HG03196 (cell line): ENCODE measurements around the gene LSAMP.
"Not testable (repeated sequence)": the region's sequence is repeated elsewhere in the genome, so short reads cannot be mapped to it uniquely, and the experiment has no call there.

Experiments
- ATAC-seq: cut with Tn5 transposase; IDR thresholded peaks from one replicate; pipeline ENCODE4 v1.9.1; 2021; ENCODE audit not compliant: unreplicated experiment

Gene LSAMP

DNA sequence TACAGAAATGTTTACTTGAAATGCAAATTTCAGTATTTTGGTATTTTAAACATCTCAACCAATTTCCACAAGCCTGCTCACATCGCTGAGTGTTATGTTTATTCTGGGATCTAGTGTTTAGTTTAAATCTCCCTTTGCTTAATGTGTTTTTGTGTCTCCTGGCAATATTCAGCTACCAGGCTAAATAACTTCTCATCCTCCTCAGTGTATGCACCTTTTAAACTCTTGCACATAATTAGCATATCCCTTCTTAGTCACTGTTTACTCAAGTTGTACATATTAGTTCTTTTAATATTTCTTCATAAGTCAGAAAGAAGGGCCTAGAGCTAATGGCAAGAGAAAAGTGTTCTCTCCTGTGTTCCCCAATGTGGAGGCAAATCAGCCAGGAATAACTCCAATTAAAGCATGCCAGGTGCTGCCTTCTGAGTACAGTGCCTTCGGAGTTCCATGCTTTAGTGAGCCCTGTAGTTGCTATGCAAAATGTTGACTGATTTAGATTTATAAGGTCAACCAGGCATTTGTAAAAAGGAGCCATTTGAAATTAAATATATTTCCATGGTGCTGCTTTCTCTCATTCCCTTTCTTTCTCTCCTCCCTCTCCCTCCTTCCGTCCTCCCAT lies 587.7 kb downstream of the LSAMP start:
- no peak for ATAC-seq

DNA sequence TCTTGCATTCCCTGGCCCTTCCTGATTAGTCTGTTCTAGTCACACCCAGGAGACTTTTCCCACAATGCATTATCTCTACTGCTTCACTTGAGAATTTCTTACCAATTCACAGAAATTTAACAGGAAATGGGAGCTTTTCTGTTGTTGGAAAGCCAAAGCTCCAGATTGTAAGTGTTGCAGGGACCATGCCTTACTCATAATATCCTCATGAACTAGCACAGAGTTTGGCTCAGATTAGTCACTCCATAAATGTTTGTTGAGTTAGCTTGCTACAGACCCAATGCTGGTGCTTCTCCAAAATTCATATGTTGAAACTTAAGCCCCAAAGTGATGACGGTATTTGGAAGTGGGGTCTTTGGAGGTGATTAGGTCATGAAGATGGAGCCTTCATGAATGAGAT lies 589.4 kb downstream of the LSAMP start:
- ATAC-seq: no peak

DNA sequence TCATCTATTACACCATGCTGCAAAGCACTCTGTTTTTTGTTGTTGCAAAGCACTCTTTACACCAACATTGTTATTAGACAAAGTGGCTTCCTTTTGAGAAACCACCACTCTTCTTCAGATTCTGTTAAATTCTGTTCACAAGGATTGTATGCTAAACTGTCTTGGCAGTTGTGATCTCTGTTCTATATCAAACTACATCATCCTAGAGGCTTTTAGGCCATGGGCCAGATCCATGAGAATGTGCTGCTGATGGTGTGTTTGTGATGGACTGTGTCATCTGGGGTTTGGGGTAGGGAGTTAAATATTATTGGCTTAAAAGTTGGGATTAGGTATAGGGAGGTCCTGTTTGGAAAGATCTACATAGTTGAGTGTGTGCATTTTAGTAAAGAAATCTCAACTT lies 592.2 kb downstream of the LSAMP start:
- no peak for ATAC-seq

DNA sequence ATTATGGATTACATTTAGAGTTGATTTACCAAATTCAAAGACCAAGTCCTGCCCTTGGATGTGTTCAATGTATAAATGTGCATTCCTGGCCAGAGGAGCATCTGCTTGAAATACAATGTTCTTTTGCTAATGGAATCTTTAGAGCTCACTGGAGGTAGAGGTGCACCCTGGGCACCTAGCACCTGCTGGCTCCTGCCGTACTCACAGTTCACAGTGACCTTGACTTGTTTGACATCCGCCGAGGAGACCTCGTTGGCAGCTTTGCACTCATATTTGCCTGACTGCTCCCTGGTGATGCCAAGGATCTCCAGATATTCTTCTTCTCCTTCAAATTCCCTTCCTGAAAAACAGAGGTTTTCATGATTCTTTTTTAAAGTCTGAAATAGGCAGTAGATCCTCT lies 593.0 kb downstream of the LSAMP start:
- ATAC-seq: no peak

DNA sequence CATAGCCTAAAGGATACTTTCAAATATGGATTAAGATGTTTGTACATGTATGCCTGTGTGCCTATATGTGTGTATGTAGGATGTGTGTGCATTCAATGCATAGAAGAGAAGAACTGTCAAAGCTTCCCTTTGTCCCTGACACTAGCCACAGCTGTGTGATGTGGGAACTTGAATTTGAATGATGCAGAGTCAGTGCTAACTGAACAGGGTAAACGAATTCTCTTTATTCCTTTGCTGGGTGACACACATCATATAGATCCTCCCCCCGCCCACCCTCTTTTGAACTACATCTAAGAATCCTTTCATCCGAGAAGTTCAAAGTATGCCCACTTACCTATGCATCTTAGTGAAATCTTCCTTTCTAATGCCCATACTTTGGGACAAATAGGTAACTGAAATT lies 593.7 kb downstream of the LSAMP start:
- no peak for ATAC-seq

DNA sequence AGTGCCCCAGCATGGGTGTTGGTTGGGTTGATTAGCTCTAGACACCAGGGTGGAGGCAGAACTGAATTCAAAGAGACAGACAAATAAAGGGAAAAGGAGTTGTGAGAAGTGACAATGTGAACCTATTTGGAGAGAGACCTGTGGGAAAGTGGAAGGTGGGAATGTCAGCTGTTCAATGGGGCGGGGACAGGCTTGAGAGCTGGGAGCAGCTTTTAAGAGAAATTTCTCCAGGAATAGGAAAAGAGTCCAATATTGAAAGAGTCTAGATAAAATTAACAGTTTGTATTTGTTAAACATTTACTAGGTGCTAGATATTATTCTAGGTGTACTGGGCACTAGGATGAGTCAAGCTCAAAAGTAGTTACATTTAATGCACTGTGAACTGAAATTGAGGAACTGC lies 596.6 kb downstream of the LSAMP start:
- ATAC-seq: no peak

DNA sequence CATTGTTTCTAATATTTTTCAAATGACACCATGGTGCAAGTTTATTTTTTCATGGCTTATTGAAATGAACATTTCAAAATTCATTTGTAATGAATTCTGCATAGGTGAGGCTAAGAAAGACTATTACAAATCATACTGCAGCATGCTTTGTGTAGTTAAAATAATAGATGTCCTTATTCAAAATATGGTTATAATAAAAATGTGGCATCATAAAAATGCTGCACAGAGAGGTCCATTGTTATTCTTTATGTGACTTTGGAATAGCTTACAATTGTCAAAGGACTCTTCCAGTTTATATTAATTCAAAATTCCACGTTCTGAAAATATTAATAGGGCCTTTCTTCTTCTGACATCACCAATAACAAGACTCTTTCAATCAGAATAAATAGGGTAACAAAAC lies 599.3 kb downstream of the LSAMP start:
- no peak for ATAC-seq

DNA sequence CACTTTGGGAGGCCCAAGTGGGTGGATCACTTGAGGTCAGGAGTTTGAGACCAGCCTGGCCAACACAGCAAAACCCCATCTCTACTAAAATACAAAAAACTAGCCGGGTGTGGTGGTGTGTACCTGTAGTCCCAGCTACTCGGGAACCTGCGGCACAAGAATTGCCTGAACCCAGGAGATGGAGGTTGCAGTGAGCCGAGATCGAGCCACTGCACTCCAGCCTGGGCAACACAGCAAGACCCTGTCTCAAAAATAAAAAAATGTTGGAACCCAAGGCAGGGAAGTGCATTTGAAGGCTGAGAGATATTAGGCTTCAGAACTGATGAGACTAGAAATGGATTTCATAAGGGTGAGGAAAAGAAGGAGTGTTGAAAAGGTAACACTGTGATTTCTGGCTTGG lies 600.6 kb downstream of the LSAMP start:
- not testable (repeated sequence) for ATAC-seq

DNA sequence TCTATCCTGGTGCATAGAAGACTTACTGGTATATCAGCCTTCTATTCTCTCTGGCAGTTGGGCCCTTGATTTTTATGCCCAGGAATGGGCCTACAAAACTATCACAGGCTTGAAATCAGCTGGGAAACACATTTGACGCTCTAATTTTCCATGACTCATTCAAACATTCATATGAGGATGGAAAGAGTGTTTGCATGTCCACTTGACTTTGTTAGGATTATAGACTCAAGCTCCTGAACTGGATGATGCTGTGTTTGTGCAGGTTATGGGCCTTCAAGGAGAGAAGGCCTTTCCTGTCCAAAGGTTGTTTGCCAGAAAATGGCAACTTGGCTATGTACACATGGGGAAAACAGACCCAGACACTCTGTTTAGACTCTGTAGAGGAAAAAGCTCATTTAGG lies 602.1 kb downstream of the LSAMP start:
- no peak for ATAC-seq

DNA sequence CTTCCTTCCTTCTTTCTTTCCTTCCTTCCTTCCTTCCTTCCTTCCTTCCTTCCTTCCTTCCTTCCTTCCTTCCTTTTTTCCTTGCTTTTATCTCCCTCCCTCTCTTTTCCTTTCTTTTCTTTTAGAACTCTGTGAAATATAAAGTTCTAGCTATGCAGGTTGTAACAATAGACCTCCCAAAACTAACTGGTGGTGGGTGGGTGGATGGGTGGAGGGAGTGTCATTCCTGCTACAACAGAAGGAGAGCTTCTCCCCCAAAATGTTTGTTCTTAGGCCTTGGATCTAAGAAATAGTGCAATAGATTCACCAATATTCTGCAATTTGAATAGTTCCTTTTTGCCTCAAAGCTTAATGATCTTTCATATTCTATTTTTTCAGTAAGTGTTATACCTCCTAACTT lies 606.0 kb downstream of the LSAMP start:
- ATAC-seq: no peak

DNA sequence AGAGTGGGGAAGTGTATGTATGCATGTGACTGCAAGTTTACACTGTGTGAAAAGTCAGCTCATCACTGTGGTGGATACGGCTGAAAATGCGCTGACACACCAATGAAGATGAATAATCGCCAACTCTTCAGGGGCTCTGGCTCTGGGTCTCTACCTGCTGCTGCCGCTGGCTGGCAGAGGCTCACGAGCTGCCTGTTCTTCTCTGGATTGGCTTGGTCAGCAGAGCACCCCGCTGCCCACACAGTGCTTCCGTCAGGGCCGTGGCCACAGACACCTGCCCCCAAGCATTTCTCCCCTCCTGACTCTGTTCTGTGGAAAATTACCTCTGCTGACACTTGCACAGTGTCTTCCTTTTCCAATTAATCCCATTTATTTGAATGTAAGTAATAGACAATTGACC lies 606.5 kb downstream of the LSAMP start:
- ATAC-seq: no peak

DNA sequence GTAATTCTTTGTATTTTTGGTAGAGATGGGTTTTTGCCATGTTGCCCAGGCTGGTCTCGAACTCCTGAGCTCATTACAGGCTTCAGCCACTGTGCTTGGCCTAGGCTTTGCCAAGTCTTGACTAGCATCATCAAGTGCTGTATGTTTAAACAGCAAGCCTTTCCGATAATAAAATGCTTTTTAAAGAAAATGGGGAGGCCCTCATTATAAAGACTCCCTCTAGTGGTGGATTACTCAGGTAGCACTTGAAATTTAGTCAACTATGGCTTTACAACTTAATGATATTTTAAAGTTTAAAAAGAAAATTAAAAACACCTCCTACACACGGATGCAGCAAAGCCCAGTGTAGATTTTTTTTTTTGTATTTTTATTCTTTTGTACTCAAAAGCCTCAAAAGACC lies 608.3 kb downstream of the LSAMP start:
- no peak for ATAC-seq

DNA sequence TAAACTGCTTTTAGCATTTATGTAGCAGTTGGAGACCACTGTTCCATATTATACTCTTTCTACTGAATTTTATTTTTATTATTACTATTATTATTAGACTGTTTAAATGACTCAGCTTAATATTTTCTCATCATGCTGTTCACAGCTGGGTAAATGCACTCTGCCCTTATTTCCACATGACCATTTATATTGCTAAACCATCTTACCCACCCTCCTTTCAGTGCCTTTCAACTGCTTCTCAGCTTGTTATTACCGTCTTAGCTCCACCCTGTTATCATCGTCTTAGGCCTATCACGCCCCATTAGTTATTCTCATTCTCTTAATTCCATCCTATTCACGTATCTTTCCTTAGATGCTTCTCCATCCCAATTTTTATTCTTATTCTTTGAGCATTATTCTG lies 609.3 kb downstream of the LSAMP start:
- ATAC-seq: no peak

DNA sequence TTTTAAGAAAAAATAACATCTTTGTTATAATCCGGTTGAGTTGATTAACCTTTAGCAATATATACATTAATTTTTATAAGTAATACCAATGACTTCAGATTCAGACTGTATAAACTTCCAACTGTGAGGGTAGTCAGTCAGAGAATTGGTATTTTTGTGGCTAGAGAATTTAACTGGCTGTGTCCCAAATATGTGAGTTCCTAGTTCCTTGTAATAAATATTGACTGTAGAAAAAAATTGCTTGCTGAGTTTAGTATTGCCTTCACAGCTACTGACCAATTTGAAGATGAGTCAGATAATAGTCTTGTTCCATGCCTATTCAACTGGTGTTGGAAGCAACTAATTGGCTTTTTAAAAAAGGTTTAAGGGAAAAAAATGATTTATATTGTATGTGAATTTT lies 611.2 kb downstream of the LSAMP start:
- ATAC-seq: no peak

DNA sequence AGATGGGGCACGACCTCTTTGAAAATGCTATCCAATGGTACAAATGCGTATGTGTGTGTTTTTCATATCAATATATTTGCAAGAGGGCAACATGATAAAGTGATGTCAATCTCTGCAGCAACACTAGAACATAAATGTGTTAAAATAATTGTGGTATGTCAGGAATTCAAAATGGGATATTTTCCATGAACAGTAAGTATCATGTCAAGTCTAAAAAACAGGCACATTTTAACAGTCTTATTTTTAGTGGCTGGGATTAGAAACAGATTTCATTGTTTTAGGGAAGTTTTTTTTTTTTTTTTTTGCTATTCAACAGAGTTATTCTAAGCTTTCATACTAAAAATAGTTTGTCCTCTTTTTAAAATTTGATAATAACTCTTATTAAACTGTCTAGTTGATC lies 612.2 kb downstream of the LSAMP start:
- ATAC-seq: no peak

DNA sequence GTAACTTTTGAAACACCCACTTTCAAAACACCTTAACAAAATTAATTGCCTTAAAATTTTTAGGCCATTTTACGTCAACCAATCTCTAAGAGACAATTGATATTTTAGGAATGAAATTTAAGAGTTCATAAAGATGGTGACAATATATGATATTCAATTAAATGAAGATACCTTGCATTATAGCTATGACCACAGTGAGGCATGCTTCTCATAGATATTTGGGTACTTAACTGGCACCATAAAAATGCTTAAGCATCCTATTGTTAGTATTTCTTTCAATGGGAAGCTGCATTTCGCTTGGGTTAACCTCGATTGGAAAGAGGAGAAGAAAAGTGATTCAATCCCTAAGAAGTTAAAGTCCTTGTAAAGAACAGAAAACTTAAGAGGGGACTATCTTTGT lies 613.0 kb downstream of the LSAMP start:
- no peak for ATAC-seq

DNA sequence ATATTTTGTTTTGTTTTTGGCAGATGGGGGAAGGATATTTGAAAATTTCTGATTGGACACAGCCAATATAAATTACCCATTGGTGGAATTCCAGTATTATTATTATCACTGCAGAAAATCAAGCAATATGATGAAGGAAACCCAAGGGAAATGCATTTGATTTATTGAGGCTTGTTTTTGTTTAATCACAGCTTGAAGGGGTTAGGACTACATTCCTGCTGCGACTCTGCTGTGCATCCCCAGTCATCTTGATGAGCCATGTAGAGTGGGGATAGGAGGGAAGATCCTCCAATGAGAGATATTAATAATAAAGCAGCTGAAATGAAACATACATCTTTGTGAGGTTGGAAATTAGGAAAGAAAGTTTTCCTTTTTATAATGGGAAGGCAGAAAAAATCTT lies 613.4 kb downstream of the LSAMP start:
- ATAC-seq: no peak

DNA sequence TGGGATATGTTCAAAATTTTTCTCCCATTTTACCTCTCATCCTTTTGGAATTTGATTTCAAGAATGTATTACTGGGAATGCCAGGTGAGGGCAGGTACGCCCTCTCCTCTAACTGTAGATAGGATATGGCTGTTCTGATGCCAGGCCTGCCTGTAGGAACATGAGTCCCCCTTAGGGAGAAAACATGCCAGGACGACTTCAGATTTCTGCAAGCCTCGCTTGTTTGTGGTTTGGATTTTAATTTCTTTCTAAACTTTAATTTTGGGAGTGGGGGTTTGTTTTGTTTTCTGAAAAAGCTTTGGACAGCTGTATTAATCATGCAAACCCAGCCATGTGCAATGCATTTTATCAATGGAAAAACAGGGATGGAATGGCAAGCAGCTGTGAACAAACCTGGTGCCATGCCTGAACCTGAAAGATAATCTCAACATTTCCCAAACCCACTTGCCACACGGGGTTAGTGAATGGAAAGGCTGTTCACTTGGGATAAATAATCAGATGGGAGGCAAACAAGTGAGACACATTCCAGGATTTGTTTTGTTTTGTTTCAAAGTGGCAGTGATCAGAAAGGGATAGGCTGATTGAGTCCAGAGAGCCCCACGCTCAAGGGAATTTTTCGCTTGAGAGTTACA lies 614.4 kb downstream of the LSAMP start:
- ATAC-seq: no peak

DNA sequence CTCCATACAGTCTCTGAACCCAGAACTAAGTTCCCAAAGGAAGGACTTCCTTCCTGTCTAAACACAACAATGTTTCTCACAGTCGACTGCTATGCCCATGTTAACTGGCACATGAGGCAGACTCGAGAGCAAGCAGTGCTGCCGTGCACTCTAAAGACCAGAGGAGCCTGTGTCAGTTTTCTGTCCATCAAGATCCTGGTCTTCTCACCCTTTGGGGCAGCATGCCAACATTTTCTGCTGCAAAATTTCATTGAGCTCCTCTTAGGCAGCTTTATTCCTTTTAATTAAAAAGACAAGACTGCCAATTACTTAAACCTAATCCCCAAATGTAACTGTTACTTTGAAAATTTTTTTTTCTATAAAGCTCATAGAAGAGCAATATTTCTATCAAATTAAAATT lies 616.9 kb downstream of the LSAMP start:
- no peak for ATAC-seq

DNA sequence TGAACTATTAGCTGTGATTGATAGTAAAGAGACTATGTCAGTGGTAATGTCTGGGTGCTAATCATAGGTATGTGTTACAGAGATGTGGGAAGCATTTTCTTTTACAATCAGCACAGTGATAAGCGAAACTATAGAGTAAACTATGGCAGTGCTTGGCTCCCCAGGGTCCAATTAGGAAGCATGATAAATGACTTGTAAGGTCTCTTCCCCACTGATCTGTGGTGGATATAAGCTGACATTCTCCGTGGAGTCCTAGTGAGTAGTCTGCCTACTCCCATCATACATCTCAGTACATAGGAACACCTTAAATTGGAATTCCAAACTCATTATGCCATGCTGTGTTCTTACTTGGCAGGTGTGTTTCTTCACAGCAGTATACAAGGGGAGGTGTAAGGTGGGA lies 617.8 kb downstream of the LSAMP start:
- ATAC-seq: no peak

DNA sequence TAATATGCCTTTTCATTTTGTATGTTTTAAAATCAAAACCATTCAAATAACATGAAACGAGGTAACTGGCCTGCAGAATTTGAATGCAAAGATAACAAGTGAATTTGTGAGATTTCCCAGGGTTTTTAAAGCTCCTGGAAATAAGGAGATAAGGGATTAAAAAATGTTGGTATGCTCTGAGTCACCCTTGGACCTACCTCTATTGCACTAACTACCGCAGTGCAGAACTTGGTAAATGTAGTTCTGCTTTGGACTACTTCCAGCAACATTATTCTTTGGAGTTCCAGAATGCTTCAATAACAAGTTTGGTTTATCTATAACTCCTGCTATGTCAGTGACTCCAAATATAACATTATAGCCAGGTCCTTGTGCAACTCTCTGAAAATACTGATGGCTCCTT lies 620.2 kb downstream of the LSAMP start:
- ATAC-seq: no peak

DNA sequence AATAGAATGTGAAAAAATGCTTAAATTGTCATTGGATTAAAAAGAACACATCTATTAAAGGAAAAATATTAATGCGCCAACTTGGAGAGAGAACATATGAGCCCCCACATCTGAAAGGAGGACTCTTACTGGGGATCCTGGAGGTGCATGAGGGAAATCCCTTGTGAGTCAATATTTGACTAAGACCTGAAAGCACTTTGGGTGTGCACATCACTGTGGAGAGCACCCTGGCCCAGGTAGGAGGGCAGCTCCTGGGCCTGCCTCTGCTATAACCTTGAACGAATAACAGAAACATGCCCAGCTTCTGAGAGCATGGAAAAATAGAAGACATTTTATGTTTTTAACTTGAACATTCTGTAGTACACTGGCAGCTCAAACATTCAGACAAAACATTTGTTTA lies 622.2 kb downstream of the LSAMP start:
- no peak for ATAC-seq

DNA sequence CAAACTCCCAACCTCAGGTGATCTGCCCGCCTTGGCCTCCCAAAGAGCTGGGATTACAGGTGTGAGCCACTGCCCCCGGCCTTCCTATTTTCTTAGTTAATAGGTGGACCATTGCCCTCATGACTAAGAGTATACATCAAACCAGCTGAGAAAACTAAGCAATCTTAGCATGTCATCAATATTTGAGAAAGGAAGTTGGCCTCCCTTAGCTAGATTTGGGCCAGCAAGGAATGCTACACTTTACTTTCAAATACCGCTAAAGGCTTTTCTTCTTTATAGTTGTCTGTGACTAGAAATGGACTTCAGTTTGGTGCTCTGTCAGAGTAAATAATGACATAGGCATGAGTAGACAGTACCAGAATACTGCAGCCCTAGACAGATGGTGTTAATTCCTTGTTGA lies 622.7 kb downstream of the LSAMP start:
- no peak for ATAC-seq
